ENCODE results near the gene ARPC1A.
A peak's percentile ranks its signal among the peaks of the same experiment; 100 is the strongest.

ARPC1A gene

DNA sequence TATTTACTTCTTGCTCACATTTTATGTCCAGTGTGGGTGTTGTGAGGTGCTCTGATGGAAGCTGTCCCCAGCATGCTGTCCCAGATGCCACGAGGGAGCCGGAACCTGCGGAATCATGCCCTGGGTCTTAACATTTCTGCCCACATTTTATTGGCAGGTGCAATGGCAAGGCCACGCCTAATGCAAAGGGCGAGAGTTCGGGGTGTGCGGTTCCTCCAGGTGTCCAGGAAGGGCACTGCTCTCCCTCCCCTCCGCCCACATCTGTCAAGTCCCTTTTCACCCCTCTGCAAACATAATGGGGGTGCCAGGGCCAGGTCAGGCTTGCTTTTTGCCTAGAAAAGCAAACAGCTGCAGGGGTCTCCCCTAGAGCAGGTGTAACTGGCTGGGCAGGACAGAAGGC lies 66.3 kb downstream of the ARPC1A start:
- DNase-seq: no peak

DNA sequence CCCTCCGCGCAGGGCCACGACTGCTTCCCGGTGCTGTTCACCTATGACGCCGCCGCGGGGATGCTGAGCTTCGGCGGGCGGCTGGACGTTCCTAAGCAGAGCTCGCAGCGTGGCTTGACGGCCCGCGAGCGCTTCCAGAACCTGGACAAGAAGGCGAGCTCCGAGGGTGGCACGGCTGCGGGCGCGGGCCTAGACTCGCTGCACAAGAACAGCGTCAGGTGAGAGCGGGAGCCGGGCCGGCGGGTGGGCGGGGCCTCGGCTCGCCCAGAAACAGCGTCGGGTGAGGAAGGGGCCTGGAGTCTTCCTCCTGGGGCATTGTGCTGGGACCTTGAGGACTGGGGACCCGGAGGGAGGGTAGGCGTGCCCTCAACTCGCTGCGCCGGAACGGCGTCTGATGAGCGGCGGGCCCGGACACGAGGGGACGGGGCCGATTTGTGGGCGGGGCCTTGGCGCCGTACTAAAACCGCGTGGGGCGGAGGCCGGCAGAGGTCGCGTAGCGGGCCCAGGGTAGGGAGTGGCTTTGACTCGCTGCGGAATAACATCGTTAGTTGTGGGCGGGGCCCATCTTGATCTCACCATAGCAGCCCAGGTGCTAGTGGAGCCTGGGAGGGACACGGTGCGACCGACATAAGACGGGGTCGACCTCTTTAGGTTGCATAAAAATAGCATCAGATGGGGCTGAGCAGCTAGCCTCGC lies 67.1 kb downstream of the ARPC1A start:
- peak; percentile 18 for DNase-seq

DNA sequence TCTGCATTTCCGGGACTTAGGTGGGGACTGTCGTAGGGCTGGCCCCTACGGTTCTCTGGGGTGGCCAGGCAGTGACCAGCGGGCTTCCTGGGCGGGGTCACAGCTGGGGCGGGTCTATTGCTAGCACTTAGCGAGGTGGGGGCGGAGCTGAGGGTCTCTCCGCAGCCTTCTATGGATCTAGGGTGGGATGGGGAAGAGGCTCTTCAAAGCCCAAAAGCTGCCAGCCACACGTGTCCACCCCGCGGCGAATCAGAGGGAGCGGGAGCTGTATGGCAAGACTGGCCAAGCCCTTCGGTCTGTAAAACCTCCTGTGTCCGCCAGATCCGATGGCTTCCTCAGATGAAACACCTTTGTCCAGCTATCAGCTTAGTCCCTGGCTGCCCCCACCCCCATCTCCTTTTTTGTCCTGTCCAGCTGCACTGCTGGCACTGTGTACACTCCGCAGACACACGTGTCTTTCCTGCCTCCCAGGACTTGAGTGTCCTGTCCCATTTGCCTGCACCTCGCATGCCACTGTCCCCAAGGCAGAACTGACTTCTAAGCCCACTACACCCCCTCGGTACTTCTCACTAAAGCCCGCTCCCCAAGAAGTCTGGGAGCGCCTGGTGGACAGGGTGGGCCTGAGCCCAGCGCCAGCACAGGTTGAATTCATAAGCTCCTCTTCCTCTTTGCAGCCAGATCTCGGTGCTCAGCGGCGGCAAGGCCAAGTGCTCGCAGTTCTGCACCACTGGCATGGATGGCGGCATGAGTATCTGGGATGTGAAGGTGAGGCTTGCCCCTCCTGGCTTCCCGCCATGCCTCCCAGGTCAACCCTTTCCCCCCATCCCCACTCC lies 67.9 kb downstream of the ARPC1A start:
- no peak for DNase-seq

DNA sequence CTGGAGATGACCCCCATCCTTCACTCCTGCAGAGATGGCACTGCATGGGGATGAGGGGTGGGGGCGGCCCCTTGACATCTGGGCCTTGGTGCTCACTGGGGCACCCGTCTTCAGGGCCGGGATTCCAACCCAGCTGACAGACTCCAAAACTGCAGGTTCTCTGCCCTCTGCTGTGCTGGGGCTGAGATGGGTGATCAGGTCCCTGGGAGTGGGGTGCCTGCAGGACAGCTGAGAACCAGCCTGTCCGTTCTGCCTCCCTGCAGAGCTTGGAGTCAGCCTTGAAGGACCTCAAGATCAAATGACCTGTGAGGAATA lies 68.4 kb downstream of the ARPC1A start:
- DNase-seq: no peak

DNA sequence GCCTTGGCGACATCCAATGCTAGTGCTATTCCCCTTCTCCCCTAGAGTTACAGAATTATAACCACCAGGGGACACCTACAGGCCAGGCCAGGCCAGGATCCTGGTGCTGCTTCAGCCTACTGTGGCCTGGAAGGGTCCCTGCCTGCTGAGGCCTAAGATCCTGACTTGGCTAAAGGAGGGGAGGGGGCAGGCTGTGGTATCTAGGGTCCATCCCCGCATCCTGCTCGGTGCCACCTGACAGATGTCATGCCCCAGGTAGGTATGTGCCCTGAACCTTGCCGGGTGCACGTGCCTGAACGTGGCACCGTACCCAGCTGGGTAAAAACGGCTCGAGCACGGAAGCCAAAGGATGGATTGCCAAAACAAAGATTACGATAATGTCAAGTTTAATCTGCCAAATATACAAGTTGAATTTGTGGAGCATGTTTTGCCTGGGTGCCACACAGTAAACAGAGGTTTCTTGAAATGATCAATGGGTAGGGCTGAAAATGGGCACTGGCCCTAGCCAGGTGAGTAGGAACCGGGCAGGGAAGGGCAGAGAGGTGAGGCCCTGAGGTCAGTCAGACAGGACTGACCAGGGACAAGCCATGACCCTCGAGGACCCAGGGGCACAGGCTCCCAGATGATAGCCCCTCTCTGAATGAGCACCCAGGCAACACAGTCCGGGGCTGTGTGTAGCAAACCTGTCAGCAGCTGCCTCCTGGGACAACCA lies 70.1 kb downstream of the ARPC1A start:
- DNase-seq: no peak

DNA sequence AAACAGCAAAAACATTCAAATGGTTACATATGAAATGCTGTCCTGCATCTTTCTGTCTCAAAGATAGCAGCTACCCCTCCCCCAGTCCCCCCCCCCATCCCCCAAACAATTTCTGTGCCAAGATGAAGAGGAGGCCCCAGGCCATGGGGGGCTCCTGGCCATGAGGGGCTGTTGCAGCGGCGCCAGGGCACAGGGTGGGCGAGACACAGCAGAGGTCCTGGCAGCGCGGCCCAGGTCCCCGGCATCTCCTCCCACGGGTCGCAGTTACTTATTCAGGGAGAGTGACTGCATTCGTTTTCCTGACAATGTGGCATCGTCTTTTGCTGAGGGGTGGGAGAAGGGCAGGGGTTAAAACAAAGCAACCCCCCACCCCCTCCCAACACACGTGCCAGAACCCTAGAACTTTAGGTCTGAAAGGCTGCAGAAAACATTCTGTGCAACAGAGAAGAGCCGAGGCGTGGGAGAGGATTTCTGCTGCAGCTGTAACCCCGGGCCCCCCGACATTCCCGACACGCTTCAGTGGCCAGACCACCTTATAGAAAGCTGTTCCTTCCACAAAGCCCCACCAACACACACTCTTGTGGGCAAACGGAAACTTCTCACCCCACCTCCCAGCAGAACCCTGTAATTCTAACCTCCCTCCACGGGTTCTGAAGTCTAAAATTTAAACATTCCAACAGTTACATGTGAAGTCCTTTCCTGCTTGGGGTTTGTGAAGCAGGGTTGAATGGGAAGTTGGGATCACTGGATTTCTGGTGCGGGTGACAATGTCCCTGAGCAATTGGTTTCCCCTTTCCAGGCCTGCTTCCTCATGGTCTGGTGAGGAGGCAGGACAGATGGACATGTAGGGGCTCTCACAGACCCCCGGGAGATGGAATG lies 71.0 kb downstream of the ARPC1A start:
- no peak for DNase-seq

DNA sequence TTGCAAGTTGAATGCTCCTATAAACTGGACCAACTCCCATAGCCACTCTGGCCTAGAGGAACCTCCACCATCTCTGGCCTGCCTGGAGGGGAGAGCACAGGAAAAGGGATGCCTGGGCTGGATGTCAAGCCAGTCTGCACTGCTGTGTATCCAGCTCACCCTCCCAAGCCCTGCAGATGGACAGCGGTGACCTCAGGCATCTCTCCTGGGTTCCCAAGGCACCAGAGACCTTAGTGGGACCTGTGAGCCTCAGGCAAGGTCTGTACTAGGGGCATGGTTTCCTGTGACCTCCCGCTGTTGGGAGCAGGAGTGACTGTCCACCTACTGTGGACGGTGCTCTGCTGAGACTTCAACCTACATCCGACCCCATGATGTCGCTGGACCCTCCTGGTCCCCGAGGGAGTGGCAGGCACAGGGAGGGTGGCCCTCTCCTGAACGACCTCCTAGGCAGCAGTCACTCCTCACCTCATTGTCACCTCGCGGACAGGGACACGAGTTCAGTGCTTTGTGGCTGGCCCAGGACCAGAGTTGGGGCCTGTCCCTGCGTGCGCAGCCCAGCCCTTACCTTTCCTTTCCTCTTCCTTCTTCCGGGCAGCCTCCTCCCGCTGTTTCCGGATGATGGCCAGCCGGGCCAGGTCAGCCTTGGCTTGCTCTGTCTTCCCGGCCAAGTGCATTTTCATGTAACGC lies 71.7 kb downstream of the ARPC1A start:
- DNase-seq: no peak

DNA sequence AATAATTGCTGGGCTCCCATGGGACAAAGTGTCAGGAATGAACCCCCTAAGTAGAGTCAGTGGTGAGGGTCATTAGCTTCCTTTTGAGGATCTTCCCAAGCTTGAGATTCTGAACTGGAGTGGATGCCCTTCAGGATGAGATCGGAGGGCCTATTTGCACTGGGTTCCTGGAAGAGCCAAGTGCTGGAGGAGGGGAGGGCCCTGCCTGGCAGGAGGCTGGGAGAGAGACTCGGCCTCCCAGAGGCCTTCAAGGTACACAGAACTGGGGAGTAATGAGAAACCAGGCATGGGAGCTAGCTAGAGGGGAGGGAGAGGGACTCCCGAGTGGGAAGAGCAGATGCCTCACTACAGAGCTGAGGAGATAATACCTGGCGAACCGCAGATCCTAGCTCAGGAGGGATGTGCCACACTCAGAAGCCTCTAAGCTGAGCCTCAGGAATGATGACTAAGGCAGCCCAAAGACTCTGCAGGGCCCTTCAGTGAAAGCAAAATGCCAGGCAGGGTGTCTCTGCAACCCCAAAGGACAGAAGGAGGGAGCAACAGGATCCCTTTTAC lies 73.3 kb downstream of the ARPC1A start:
- no peak for DNase-seq

DNA sequence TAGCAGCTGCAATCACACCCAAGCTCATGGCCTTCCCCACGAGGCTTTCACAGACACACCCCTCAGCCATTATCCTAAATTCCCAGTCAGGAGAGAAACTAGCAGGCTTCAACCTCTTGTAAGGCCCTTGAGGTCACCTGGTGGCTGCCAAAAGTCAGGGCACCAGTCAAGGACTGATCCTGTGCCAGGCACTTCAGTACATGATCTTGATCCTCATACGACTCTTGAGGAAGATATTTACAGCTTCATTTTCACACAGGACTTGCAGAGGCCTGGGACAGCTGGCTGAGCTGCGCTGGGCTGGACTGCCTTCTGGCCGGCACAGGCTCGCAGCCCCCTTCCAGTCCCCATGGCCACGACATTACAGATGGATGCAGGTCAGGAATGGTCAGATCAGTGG lies 73.9 kb downstream of the ARPC1A start:
- DNase-seq: no peak

DNA sequence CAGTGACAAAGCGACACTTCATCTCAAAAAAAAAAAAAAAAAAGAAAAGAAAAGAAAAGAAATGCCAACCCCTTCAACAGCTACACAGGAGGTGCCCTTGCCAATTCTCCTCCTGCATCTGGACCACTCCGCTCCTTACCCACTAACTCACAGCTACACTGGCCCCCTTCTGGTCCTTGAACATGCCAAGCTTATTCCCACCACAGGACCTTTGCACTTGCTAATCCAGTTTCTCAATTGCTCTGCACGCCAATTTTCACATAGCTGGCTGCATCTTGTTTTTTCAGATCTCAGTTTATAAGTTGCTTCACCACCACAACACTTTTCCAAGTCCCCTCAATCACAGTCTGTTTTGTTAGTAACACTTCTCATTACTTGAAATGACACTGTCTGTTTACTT lies 77.2 kb downstream of the ARPC1A start:
- DNase-seq: no peak

DNA sequence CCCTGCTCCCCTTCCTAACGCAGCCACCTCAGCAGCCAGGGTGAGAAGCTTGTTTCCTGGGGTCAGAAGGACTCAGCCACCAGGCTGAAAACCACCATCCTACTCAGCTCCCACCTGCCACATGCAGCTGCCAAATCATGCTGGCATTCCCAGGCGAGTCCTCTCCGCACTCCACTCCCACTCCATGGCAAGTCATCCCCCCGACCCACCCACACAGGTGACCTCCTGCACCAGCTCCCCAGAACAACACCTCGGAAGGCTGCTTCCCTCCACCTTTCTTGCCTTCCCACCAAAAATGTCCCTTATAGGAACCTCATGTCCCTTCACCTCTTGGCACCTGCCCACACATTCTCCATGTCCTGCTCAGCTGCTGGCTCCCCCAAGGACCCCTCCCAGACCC lies 78.1 kb downstream of the ARPC1A start:
- DNase-seq: no peak

DNA sequence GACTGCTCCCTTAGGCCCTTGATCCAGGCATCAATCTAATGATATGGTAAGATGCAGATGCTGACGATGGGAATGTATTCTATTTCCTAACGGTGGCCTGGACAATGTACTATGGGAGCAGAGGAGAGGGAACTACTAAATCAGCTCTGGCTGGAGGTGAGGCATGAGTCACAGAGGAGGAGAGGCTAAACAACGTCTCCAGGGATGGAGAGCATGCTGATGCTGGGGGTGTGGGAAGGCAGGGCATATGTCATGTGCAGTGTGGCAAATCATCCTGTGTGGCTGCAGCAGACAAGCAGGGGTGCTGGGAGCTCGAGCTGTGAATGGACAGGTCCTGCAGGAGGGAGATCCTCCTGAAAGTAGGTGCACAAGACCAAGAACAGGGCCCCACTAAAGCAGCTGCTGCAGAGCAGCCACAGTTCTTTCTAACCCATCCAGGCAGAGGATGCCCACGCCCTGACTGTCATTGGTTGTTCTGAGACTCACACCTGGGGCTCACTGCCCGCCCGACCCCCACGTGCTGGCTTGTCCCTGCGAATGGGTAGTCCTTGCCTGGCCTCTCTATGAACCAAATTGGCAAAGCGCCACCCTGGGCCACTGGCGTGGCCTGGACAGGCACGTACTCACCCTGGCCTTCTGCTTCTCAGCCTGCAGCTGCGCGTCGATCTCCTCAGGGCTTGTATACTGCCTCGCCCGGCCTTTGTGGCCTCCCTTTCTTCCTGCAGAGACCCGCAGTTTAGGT lies 78.7 kb downstream of the ARPC1A start:
- no peak for DNase-seq

DNA sequence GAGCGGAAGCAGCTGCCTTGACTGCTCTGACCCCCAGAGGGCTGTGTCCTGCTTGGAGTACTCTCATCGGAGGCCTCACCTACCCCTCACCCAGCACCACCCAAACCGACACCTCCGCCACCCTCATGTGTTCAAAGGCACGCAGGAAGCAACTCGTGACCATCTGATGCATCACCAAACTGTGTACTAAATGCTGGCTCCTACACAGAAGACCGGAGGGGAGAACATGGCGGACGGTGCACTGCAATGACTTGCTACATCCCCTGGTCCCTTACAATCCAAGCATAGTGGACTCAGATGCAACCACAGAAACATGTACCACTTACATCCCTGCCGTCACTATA lies 79.3 kb downstream of the ARPC1A start:
- no peak for DNase-seq

DNA sequence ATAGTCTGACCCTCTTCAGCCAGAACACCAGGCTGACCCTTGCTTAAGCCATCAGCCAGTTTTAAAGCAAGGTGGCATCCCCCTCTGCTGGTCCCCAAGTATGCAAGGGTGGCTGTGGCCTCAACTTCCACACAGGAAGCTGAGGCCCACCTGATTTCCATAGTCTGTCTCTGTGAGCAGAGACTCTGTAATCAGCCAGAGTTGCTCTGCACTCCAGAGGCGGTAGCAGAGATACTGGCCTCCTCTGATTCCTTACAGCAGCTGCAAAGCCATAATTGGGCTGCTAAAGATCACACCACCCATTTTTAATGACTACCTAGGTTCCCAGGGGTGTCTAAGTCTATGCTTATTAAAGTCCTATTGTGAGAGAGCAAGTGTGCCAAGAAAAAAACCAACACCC lies 80.9 kb downstream of the ARPC1A start:
- DNase-seq: no peak

DNA sequence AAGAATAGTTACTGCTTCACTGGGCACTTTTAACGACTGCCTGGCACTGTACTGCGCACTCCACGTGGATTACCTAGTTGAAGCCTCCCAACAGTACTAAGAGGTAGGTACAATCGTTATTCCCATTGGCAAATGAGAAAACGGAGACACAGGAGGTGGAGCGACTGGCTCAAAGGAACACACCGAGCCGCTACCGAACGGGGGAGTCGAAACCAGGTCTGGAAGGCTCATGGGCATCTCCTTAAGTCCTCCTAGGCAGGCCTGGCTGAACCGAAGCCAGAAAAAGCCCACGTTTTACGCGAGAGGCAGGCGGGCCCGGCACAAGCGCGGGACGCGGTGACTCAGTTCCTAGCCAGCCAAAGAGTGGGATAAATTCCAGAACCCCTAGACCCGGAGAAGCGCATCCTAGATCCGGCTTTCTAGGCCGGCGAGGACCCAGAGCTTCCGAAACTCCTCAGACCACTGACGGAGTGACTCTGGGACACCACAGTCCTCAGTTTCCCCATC lies 82.2 kb downstream of the ARPC1A start:
- peak; percentile 75 for DNase-seq

DNA sequence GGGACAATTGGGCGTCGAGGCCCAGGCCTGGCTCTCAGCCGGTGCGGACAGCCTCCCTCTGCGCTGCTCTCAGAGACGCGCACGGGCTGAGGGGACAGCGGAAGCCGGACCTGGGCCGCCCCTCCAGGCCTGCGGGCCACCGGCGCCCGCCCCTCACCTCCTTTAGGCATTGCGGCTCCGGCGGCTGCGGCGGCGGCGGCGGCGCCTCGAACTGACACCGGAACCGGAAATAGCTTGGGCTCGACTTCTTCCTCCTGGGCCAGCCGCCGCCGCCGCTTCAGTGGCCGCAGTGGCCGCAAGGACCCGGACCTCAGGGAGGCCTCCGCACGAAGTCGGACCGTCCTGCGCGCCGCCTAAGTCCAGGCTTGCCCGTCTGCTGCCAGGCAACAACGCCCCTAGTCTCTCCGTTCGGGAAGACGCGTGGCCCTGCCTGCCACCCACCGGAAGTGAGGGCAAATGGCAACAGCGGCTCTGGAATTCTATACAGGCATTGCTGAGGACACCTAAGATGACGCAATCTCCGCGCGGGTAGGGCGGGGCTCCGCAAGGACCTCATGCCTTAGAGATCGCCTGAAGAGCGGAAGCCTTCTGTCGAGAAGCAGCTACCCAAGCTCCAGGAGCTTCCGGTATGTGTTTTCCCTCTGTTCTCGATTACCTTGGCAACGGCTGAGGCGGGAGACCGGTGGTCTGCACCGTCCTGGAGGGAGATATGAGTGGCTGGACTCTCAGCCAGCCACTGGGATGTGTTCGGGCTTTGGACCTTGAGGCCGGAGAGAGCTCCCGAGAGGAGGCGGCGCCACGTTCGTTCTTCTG lies 82.9 kb downstream of the ARPC1A start, which contains the start of the genes BUD31 and PDAP1:
BUD31 (plus strand) TSS at position 591 of the 813 bp plus-strand sequence. CDS start 2,124 bp downstream, outside the sequence.
PDAP1 (minus strand) TSS at position 219 of the 813 bp plus-strand sequence; CDS start at position 170, 49 bp downstream.
- DNase-seq: peak; percentile 95

DNA sequence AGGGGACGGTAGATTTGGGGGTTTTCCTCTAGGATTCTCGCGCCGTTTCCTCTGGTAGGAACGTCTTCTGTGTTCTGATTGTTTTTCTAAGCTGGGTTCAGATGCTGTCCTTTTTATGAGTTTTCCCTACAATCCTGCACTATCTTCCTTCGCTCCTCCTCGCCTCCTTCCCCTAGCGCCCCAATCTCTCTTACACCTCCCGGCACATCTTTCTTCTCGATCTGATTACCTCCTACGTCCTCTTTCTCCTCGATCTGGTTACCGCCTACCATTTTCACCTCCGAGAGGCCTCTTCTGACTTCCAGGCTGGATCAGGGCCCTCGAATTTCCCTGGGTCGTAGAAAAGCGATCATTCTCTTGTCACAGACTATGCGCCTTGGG lies 83.5 kb downstream of the ARPC1A start:
- no peak for DNase-seq

DNA sequence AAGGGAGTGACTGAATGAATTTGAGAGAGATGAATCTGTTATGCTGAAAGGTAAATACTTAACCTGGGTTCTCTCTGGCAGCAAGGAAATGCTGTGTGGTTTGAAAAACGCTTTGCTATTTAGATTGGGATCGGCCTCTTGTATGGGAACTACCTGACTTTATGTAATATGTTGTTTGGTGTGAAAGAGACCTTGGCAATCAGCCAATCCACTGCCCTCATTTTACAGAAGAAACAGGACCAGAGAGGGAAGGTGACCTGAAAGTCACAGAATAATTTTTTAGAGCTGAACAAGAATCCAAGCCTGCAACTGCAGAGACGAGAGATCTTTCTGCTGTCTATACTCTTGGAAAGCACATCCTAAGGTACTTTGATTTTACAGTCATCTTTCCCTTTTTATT lies 84.1 kb downstream of the ARPC1A start:
- DNase-seq: no peak

DNA sequence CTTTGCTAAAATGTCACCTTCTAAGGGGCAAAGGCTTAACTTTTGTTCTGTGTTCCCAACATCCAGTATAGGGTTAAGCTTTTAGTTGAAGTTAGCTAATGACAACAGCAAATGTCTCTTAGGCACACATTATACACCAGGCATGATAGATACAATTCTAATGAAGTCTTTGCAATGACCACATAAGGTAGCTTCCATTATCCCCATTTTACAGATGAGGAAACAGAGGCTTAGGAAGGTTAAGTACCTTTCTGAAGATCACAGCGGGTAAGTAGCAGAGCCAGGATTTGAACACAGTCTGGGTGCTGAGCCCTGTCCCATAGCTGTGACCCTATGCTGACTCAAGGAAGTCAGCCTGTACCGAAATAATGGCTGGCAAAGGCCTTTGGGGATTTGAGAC lies 84.9 kb downstream of the ARPC1A start:
- DNase-seq: no peak

DNA sequence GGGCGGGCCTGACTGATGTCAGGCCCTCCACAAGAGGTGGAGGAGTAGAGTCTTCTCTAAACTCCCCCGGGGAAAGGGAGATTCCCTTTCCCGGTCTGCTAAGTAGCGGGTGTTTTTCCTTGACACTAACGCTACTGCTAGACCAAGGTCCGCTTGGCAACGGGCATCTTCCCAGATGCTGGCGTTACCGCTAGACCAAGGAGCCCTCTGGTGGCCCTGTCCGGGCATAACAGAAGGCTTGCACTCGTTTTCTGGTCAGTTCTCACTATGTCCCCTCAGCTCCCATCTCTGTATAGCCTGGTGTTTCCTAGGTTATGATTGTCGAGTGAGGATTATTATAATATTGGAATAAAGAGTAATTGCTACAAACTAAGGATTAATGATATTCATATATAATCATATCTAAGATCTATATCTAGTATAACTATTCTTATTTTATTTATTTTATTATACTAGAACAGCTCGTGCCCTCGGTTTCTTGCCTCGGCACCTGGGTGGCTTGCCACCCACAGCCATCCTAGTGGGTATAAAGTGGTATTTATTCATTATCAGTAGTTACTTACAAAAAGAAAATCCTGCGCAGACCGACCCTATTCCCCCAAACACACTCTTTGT lies 89.9 kb downstream of the ARPC1A start:
- DNase-seq: peak; percentile 36

Measured in fibroblast of skin of right quadriceps (primary cell).